WTC11 (cell line): ENCODE data around the gene FSTL4. TPM values are rescaled to one million over a fixed set of nuclear protein-coding genes. Genes with fewer than 3 reads are reported as not detected.

Experiments used
- ATAC-seq: fragments of 200-7000 bp; cut with Tn5 transposase; 2 replicates; pipeline ENCODE4 v1.10.0; 2021; ENCODE audit warnings: mild to moderate bottlenecking, moderate library complexity
- CTCF ChIA-PET: fragments of 300-600 bp; sonication (Branson Sonifier 250); formaldehyde crosslinking; loops from one replicate; lab custom pipeline; 2021; ENCODE audit warnings: antibody characterized with exemption; lab: Charles Lee
- POLR2A ChIA-PET: fragments of 350-600 bp; sonication (Branson Sonifier 250); formaldehyde crosslinking; loops from one replicate; lab custom pipeline; 2021; ENCODE audit warnings: antibody characterized with exemption; lab: Charles Lee
- DNase-seq: peaks from one replicate; pipeline ENCODE4 v3.0.0; 2021; ENCODE audit warnings: low spot score
- H3K27ac Mint-ChIP-seq: 2 replicates; pipeline ENCODE4 v1.8.0; 2021; ENCODE audit warnings: mixed read lengths
- H3K27me3 Mint-ChIP-seq: 2 replicates; pipeline ENCODE4 v1.8.0; 2021; ENCODE audit warnings: low read depth, mild to moderate bottlenecking, moderate library complexity, mixed read lengths
- H3K36me3 Mint-ChIP-seq: 2 replicates; pipeline ENCODE4 v1.8.0; 2021; ENCODE audit warnings: mixed read lengths
- H3K4me1 Mint-ChIP-seq: 2 replicates; pipeline ENCODE4 v1.8.0; 2022; ENCODE audit warnings: mixed read lengths
- H3K4me3 Mint-ChIP-seq: 2 replicates; pipeline ENCODE4 v1.8.0; 2021; ENCODE audit warnings: mild to moderate bottlenecking, moderate library complexity, mixed read lengths
- H3K9me3 Mint-ChIP-seq: 2 replicates; pipeline ENCODE4 v1.8.0; 2021; ENCODE audit warnings: mixed read lengths
- CBFB ChIP-seq: sonication (generic); formaldehyde crosslinking; IDR thresholded peaks from 2 replicates; pipeline ENCODE4 v1.8.1; 2022; ENCODE audit warnings: mild to moderate bottlenecking, low read depth, missing genetic modification reagents
- CREM ChIP-seq: sonication (generic); formaldehyde crosslinking; IDR thresholded peaks from 2 replicates; pipeline ENCODE4 v1.8.1; 2022; ENCODE audit warnings: mild to moderate bottlenecking, missing genetic modification reagents, moderate library complexity
- FOXJ3 ChIP-seq: sonication (generic); formaldehyde crosslinking; IDR thresholded peaks from 2 replicates; pipeline ENCODE4 v1.9.0; 2021; ENCODE audit warnings: missing genetic modification reagents, mild to moderate bottlenecking, borderline replicate concordance
- FOXP1 ChIP-seq: sonication (generic); formaldehyde crosslinking; IDR thresholded peaks from 2 replicates; pipeline ENCODE4 v1.8.0; 2022; ENCODE audit warnings: missing genetic modification reagents, mild to moderate bottlenecking, moderate library complexity, borderline replicate concordance
- KAT7 ChIP-seq: sonication (generic); formaldehyde crosslinking; IDR thresholded peaks from 2 replicates; pipeline ENCODE4 v1.8.1; 2023; ENCODE audit warnings: missing genetic modification reagents, mild to moderate bottlenecking, borderline replicate concordance
- MAX ChIP-seq: sonication (generic); formaldehyde crosslinking; IDR thresholded peaks from 2 replicates; pipeline ENCODE4 v1.8.0; 2022; ENCODE audit warnings: mild to moderate bottlenecking, missing genetic modification reagents
- MYBL2 ChIP-seq: sonication (generic); formaldehyde crosslinking; IDR thresholded peaks from 2 replicates; pipeline ENCODE4 v1.8.1; 2023; ENCODE audit warnings: mild to moderate bottlenecking, moderate library complexity, missing genetic modification reagents
- NFATC4 ChIP-seq: fragments of 250-450 bp; sonication (Bioruptor Pico); IDR thresholded peaks from 2 replicates; pipeline ENCODE4 v1.9.0; 2021; ENCODE audit warnings: mild to moderate bottlenecking
- NR2C2 ChIP-seq: sonication (generic); formaldehyde crosslinking; IDR thresholded peaks from 2 replicates; pipeline ENCODE4 v1.8.0; 2022; ENCODE audit warnings: mild to moderate bottlenecking, missing genetic modification reagents
- RORB ChIP-seq: fragments of 250-450 bp; sonication (Bioruptor Pico); IDR thresholded peaks from 2 replicates; pipeline ENCODE4 v1.9.0; 2021; ENCODE audit warnings: mild to moderate bottlenecking
- SOX15 ChIP-seq: fragments of 250-450 bp; sonication (Bioruptor Pico); IDR thresholded peaks from 2 replicates; pipeline ENCODE4 v1.9.0; 2021; ENCODE audit warnings: mild to moderate bottlenecking
- TP53 ChIP-seq: sonication (generic); formaldehyde crosslinking; IDR thresholded peaks from 2 replicates; pipeline ENCODE4 v1.8.1; 2023; ENCODE audit warnings: mild to moderate bottlenecking, missing genetic modification reagents
- ZNF219 ChIP-seq: sonication (generic); formaldehyde crosslinking; IDR thresholded peaks from 2 replicates; pipeline ENCODE4 v1.8.0; 2023; ENCODE audit warnings: missing genetic modification reagents, mild to moderate bottlenecking, borderline replicate concordance
- ZNF232 ChIP-seq: sonication (generic); formaldehyde crosslinking; IDR thresholded peaks from 2 replicates; pipeline ENCODE4 v1.8.0; 2022; ENCODE audit warnings: mild to moderate bottlenecking, missing genetic modification reagents
- ZNF263 ChIP-seq: sonication (generic); formaldehyde crosslinking; IDR thresholded peaks from 2 replicates; pipeline ENCODE4 v1.8.1; 2022; ENCODE audit warnings: low read depth, mild to moderate bottlenecking, moderate library complexity, missing genetic modification reagents
- total RNA-seq: library from RNA; stranded (reverse); gene quantifications from 3 replicates; pipeline ENCODE4 v1.2.3, GENCODE V29; 2021
- TF ChIP-seq, protein P1 (sequence below): sonication (generic); formaldehyde crosslinking; conservative IDR thresholded peaks from 2 replicates; pipeline ENCODE4 v1.8.1; 2022; ENCODE audit warnings: mild to moderate bottlenecking, missing genetic modification reagents
- TF ChIP-seq, protein P2 (sequence below): sonication (generic); formaldehyde crosslinking; IDR thresholded peaks from 2 replicates; pipeline ENCODE4 v1.8.1; 2023; ENCODE audit warnings: mild to moderate bottlenecking, missing genetic modification reagents
- TF ChIP-seq, protein P3 (sequence below): fragments of 250-450 bp; sonication (Bioruptor Pico); IDR thresholded peaks from 2 replicates; pipeline ENCODE4 v1.9.0; 2021; ENCODE audit warnings: moderate library complexity, mild to moderate bottlenecking, inconsistent platforms, borderline replicate concordance
- TF ChIP-seq, protein P4 (sequence below): fragments of 250-450 bp; sonication (Bioruptor Pico); IDR thresholded peaks from 2 replicates; pipeline ENCODE4 v1.9.0; 2021; ENCODE audit warnings: mild to moderate bottlenecking

The FSTL4 gene
- total RNA-seq, 1 experiment from 2014 or later, result 6.1 TPM

DNA sequence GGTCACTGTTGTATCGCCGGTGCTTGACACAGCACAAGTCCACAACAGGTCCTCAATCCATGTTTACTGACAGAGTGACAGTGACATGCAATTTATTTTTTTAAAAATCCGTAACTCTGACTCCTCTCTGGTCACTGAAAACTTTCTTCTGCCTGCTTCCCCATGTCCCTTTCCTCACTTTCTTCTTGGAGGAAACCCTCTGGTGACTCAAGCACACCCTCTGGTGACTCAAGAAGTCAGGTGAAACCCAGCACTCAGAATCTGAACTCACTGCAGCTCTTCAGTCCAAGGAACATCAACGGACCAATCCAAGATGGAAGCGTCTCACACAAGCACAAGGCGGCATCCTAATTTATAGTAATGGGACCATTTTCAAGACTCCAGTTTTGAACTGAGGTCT, 245.9 kb downstream of the FSTL4 start:
- ATAC-seq, result no peak
- no peaks in the 10 kb centered on the region; the same call in 1 of the 2 replicates for H3K27me3 Mint-ChIP-seq
- H3K4me1 Mint-ChIP-seq, result peaks cover 46% of the 10 kb centered on the region
- H3K36me3 Mint-ChIP-seq, result no peaks in the 10 kb centered on the region
- no peak overlapping the region for H3K27ac Mint-ChIP-seq
- TF ChIP-seq SOX15 (CRISPR knock-in tag) (no peak), ZNF263 (CRISPR knock-in tag) (no peak), NFATC4 (CRISPR knock-in tag) (no peak), MAX (CRISPR knock-in tag) (no peak)
- TF ChIP-seq, protein P1, sequence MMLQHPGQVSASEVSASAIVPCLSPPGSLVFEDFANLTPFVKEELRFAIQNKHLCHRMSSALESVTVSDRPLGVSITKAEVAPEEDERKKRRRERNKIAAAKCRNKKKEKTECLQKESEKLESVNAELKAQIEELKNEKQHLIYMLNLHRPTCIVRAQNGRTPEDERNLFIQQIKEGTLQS (CRISPR knock-in tag), result no peak
- TF ChIP-seq, protein P2, sequence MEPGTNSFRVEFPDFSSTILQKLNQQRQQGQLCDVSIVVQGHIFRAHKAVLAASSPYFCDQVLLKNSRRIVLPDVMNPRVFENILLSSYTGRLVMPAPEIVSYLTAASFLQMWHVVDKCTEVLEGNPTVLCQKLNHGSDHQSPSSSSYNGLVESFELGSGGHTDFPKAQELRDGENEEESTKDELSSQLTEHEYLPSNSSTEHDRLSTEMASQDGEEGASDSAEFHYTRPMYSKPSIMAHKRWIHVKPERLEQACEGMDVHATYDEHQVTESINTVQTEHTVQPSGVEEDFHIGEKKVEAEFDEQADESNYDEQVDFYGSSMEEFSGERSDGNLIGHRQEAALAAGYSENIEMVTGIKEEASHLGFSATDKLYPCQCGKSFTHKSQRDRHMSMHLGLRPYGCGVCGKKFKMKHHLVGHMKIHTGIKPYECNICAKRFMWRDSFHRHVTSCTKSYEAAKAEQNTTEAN (CRISPR knock-in tag), result no peak
- TF ChIP-seq, all 79 proteins: peak for 0
- Mint-ChIP-seq H3K9me3 (no peaks in the 10 kb centered on the region), H3K4me3 (no peak overlapping the region)
- ChIA-PET CTCF (interaction anchor here (0.6 to 1.9 kb wide), 8 partner anchors 24 to 255 kb away, joined by 3 to 6 read pairs (median 4); no protein-coding TSS in a partner anchor), POLR2A (no interaction called here)
- DNase-seq, result no peak

DNA sequence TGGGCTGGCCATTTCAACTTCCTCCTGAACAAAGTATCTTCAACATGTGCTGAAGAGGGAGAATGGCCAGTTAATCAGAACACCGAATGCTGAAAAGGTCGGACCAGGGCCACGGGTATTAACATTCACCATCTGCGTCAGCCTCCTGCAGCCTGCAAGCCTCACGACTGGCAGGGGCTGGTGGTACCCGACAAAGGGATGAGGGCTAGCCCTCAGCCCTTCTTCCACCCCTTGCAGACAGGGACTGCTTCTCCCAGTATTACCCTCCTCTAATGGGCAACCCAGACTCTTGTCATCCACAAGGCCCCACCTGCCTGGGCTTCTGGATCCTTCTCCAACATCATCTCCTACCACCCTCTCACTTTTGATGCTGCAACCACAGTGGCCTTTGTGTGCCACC, 246.6 kb downstream of the FSTL4 start:
- H3K9me3 Mint-ChIP-seq, result no peaks in the 10 kb centered on the region
- no peaks in the 10 kb centered on the region; the same call in 1 of the 2 replicates for H3K27me3 Mint-ChIP-seq
- CTCF ChIA-PET, result interaction anchor here (1.1 to 1.5 kb wide), 5 partner anchors 24 to 58 kb away, joined by 3 to 6 read pairs (median 4); no protein-coding TSS in a partner anchor
- DNase-seq (no peak), ATAC-seq (peak; percentile 10; the same call in 1 of the 2 replicates)
- no peak overlapping the region for H3K4me3 Mint-ChIP-seq
- TF ChIP-seq, protein P3, sequence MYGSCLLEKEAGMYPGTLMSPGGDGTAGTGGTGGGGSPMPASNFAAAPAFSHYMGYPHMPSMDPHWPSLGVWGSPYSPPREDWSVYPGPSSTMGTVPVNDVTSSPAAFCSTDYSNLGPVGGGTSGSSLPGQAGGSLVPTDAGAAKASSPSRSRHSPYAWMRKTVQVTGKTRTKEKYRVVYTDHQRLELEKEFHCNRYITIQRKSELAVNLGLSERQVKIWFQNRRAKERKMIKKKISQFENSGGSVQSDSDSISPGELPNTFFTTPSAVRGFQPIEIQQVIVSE (CRISPR knock-in tag), result no peak
- TF ChIP-seq ZNF219 (CRISPR knock-in tag) (no peak), MYBL2 (CRISPR knock-in tag) (no peak), CBFB (CRISPR knock-in tag) (no peak), ZNF232 (CRISPR knock-in tag) (no peak), NR2C2 (no peak), ZNF263 (CRISPR knock-in tag) (no peak), KAT7 (CRISPR knock-in tag) (no peak), TP53 (CRISPR knock-in tag) (no peak), CREM (no peak), FOXJ3 (CRISPR knock-in tag) (no peak), FOXP1 (CRISPR knock-in tag) (no peak), SOX15 (CRISPR knock-in tag) (no peak), RORB (no peak)
- TF ChIP-seq, protein P4, sequence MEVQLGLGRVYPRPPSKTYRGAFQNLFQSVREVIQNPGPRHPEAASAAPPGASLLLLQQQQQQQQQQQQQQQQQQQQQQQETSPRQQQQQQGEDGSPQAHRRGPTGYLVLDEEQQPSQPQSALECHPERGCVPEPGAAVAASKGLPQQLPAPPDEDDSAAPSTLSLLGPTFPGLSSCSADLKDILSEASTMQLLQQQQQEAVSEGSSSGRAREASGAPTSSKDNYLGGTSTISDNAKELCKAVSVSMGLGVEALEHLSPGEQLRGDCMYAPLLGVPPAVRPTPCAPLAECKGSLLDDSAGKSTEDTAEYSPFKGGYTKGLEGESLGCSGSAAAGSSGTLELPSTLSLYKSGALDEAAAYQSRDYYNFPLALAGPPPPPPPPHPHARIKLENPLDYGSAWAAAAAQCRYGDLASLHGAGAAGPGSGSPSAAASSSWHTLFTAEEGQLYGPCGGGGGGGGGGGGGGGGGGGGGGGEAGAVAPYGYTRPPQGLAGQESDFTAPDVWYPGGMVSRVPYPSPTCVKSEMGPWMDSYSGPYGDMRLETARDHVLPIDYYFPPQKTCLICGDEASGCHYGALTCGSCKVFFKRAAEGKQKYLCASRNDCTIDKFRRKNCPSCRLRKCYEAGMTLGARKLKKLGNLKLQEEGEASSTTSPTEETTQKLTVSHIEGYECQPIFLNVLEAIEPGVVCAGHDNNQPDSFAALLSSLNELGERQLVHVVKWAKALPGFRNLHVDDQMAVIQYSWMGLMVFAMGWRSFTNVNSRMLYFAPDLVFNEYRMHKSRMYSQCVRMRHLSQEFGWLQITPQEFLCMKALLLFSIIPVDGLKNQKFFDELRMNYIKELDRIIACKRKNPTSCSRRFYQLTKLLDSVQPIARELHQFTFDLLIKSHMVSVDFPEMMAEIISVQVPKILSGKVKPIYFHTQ (CRISPR knock-in tag), result no peak
- TF ChIP-seq, all 79 proteins: peak for 0
- Mint-ChIP-seq H3K36me3 (no peaks in the 10 kb centered on the region), H3K27ac (no peak overlapping the region), H3K4me1 (peaks cover 49% of the 10 kb centered on the region)
- POLR2A ChIA-PET, result no interaction called here
